AG04450 (cell line): ENCODE measurements around the gene MCF2L. TPM values are rescaled to one million over a fixed set of nuclear protein-coding genes. Genes with fewer than 3 reads are reported as not detected.

ENCODE experiments used
- CTCF ChIA-PET: fragments of 300-600, 350-600 bp; formaldehyde crosslinking; extraction: SDS; loops from one replicate; lab custom pipeline; 2022; ENCODE audit warnings: antibody characterized with exemption, inconsistent platforms; lab: Charles Lee
- POLR2A ChIA-PET: fragments of 350-600 bp; formaldehyde crosslinking; extraction: SDS; loops from one replicate; lab custom pipeline; 2021; ENCODE audit warnings: antibody characterized with exemption, inconsistent platforms; lab: Yijun Ruan, JAX
- DNase-seq: peaks from one replicate; pipeline ENCODE4 v3.0.0-alpha.2; 2011; ENCODE audit warnings: low read depth, low spot score
- H3K27ac ChIP-seq: one replicate; pipeline ENCODE4 v1.5.1; 2012; ENCODE audit warnings: low read depth, low read length, control low read depth
- H3K27me3 ChIP-seq: one replicate; pipeline ENCODE4 v1.6.0; 2012; ENCODE audit warnings: low read length; ENCODE audit not compliant: control insufficient read depth, insufficient read depth
- H3K4me3 ChIP-seq: 2 replicates; pipeline ENCODE4 v1.5.1; 2011; ENCODE audit warnings: mild to moderate bottlenecking, low read depth, low read length, control low read depth
- H3K9me3 ChIP-seq: 2 replicates; pipeline ENCODE4 v1.5.1; 2012; ENCODE audit warnings: low read length; ENCODE audit not compliant: control insufficient read depth, insufficient read depth
- CTCF ChIP-seq: IDR thresholded peaks from 2 replicates; pipeline ENCODE4 v1.5.1; 2011; ENCODE audit warnings: low read depth, low read length, control low read depth, inconsistent platforms
- polyA plus RNA-seq: library from polyadenylated mRNA; depleted of rRNA; stranded (reverse); fragments of >200 nt; gene quantifications from 2 replicates; pipeline ENCODE4 v1.2.3, GENCODE V29; 2011

Gene MCF2L
- polyA plus RNA-seq, 1 experiment: 0.04 TPM

GRCh38 chr13:113145911-113146598 is 177.0 kb downstream of the MCF2L start:
- DNase-seq: no peak
- TF ChIP-seq CTCF: no peak
- H3K9me3 ChIP-seq: no peaks in the 10 kb centered on the region; the same call in 1 of the 2 replicates
- ChIA-PET CTCF (no interaction called here), POLR2A (no interaction called here)
- peaks cover 3% of the 10 kb centered on the region for H3K27me3 ChIP-seq
- no peak overlapping the region for H3K27ac ChIP-seq
- no peak overlapping the region for H3K4me3 ChIP-seq

GRCh38 chr13:113146750-113147149 is 177.7 kb downstream of the MCF2L start:
- peaks cover 3% of the 10 kb centered on the region for H3K27me3 ChIP-seq
- DNase-seq: no peak
- H3K9me3 ChIP-seq: no peaks in the 10 kb centered on the region; the same call in 1 of the 2 replicates
- H3K4me3 ChIP-seq: no peak overlapping the region
- no peak overlapping the region for H3K27ac ChIP-seq
- ChIA-PET CTCF (no interaction called here), POLR2A (no interaction called here)
- TF ChIP-seq CTCF: no peak

GRCh38 chr13:113147206-113147605 is 178.2 kb downstream of the MCF2L start:
- Histone ChIP-seq H3K27me3 (peaks cover 3% of the 10 kb centered on the region), H3K27ac (no peak overlapping the region), H3K9me3 (no peaks in the 10 kb centered on the region; the same call in 1 of the 2 replicates), H3K4me3 (no peak overlapping the region)
- ChIA-PET CTCF (no interaction called here), POLR2A (no interaction called here)
- DNase-seq: no peak
- TF ChIP-seq CTCF: no peak

GRCh38 chr13:113148407-113148806 is 179.4 kb downstream of the MCF2L start:
- POLR2A ChIA-PET: no interaction called here
- no peak for DNase-seq

More at GRCh38 chr13:113148407-113148806, 179.4 kb downstream of the MCF2L start:
- H3K27ac ChIP-seq: no peak overlapping the region
- no peak overlapping the region for H3K4me3 ChIP-seq
- H3K9me3 ChIP-seq: no peaks in the 10 kb centered on the region; the same call in 1 of the 2 replicates
- TF ChIP-seq CTCF: no peak
- H3K27me3 ChIP-seq: peaks cover 3% of the 10 kb centered on the region
- CTCF ChIA-PET: no interaction called here
